Stimulated activated CD4-positive, alpha-beta T cell treated with anti-CD3 and anti-CD28 coated beads, Interleukin-15, amount 100 ng/mL, for 48 hours (primary cell): ENCODE results near the gene ADCY7.

Experiments used
- DNase-seq, 2 donors: peaks; one replicate each; pipeline ENCODE4 v3.0.0-alpha.2; 2020; ENCODE audit warnings: low read depth in 2 of 2

The ADCY7 gene

GRCh38 chr16:50298591-50299507, 32.5 kb downstream of the ADCY7 start:
- DNase-seq, result no peak

GRCh38 chr16:50299508-50300105, 33.3 kb downstream of the ADCY7 start:
- DNase-seq, result no peak

- DNase-seq, result no peak
These were observed 34.7 kb downstream of the ADCY7 start for GRCh38 chr16:50300942-50301625.

GRCh38 chr16:50301626-50302471, 35.5 kb downstream of the ADCY7 start:
- no peak for DNase-seq

- DNase-seq, result no peak
These were observed 36.2 kb downstream of the ADCY7 start for GRCh38 chr16:50302472-50303005.

- no peak for DNase-seq
These were observed 36.8 kb downstream of the ADCY7 start for GRCh38 chr16:50303041-50303604.

GRCh38 chr16:50303605-50304466, 37.5 kb downstream of the ADCY7 start:
- no peak for DNase-seq

GRCh38 chr16:50304467-50305440, 38.4 kb downstream of the ADCY7 start:
- DNase-seq, result no peak

GRCh38 chr16:50305441-50306061, 39.2 kb downstream of the ADCY7 start:
- DNase-seq, result no peak

- DNase-seq, result no peak
These were observed 39.9 kb downstream of the ADCY7 start for GRCh38 chr16:50306287-50306686.

- no peak for DNase-seq
These were observed 42.0 kb downstream of the ADCY7 start for GRCh38 chr16:50308237-50308965.

- no peak for DNase-seq
These were observed 42.8 kb downstream of the ADCY7 start for GRCh38 chr16:50309156-50309526.

- no peak for DNase-seq
These were observed 43.4 kb downstream of the ADCY7 start for GRCh38 chr16:50309527-50310307.

GRCh38 chr16:50310308-50311133, 44.2 kb downstream of the ADCY7 start:
- DNase-seq, result no peak

- DNase-seq, result no peak
These were observed 44.8 kb downstream of the ADCY7 start for GRCh38 chr16:50311134-50311528.

GRCh38 chr16:50311891-50312501, 45.6 kb downstream of the ADCY7 start:
- no peak for DNase-seq
